Endothelial cell (in vitro differentiated cells): ENCODE data around the gene ALG8. TPM values are rescaled to one million over a fixed set of nuclear protein-coding genes. Genes with fewer than 3 reads are reported as not detected.
"Not testable (repeated sequence)": the region's sequence is repeated elsewhere in the genome, so short reads cannot be mapped to it uniquely, and the experiment has no call there.

Source experiments
- DNase-seq: peaks from one replicate; pipeline ENCODE4 v3.0.0; 2021; ENCODE audit warnings: low spot score
- H3K27ac Mint-ChIP-seq: one replicate; pipeline ENCODE4 v1.8.0; 2021; ENCODE audit warnings: mixed read lengths, inconsistent platforms; ENCODE audit not compliant: unreplicated experiment
- H3K27me3 Mint-ChIP-seq: one replicate; pipeline ENCODE4 v1.8.0; 2021; ENCODE audit warnings: mild to moderate bottlenecking, moderate library complexity, mixed read lengths, inconsistent platforms; ENCODE audit not compliant: unreplicated experiment
- H3K36me3 Mint-ChIP-seq: one replicate; pipeline ENCODE4 v1.8.0; 2021; ENCODE audit warnings: mild to moderate bottlenecking, low read depth, mixed read lengths, inconsistent platforms; ENCODE audit not compliant: unreplicated experiment
- H3K4me1 Mint-ChIP-seq: one replicate; pipeline ENCODE4 v1.8.0; 2021; ENCODE audit warnings: mild to moderate bottlenecking, mixed read lengths, inconsistent platforms; ENCODE audit not compliant: unreplicated experiment
- H3K4me3 Mint-ChIP-seq: one replicate; pipeline ENCODE4 v1.8.0; 2021; ENCODE audit warnings: mild to moderate bottlenecking, mixed read lengths, inconsistent platforms; ENCODE audit not compliant: unreplicated experiment
- H3K9me3 Mint-ChIP-seq: one replicate; pipeline ENCODE4 v1.8.0; 2021; ENCODE audit warnings: mixed read lengths, inconsistent platforms; ENCODE audit not compliant: unreplicated experiment
- CTCF ChIP-seq: fragments of 200-600 bp; sonication (generic); IDR thresholded peaks from one replicate; pipeline ENCODE4 v1.5.0; 2021; ENCODE audit warnings: antibody characterized with exemption; ENCODE audit not compliant: unreplicated experiment
- total RNA-seq: library from RNA; stranded (reverse); fragmentation: NEBNext Ultra II Directional; extraction: Animal tissue kit (Norgen Biotek cat#: 25700); gene quantifications from one replicate; pipeline ENCODE4 v1.2.1, GENCODE V29; 2021; ENCODE audit not compliant: unreplicated experiment

The ALG8 gene
- total RNA-seq, 1 donor from 2014 or later = 31.4 TPM

- Mint-ChIP-seq H3K4me3 (no peak overlapping the region), H3K9me3 (no peaks in the 10 kb centered on the region), H3K36me3 (peaks cover 12% of the 10 kb centered on the region), H3K27ac (no peak overlapping the region), H3K27me3 (no peaks in the 10 kb centered on the region), H3K4me1 (no peaks in the 10 kb centered on the region)
- no peak for DNase-seq
- TF ChIP-seq CTCF = no peak
Measured at GRCh38 chr11:78097666-78098385, 41.6 kb downstream of the ALG8 start.

GRCh38 chr11:78094250-78094649 is 45.2 kb downstream of the ALG8 start:
- Mint-ChIP-seq H3K4me1 (no peaks in the 10 kb centered on the region), H3K27ac (no peak overlapping the region), H3K9me3 (no peaks in the 10 kb centered on the region), H3K4me3 (no peak overlapping the region), H3K27me3 (no peaks in the 10 kb centered on the region), H3K36me3 (peaks cover 3% of the 10 kb centered on the region)
- DNase-seq = no peak
- no peak for TF ChIP-seq CTCF

- H3K27me3 Mint-ChIP-seq, H3K9me3 Mint-ChIP-seq, H3K4me3 Mint-ChIP-seq, DNase-seq, H3K36me3 Mint-ChIP-seq: not testable (repeated sequence)
- Mint-ChIP-seq H3K27ac (peak overlapping the region; percentile 65), H3K4me1 (peaks cover 16% of the 10 kb centered on the region)
Measured at GRCh38 chr11:78086521-78087074, 52.8 kb downstream of the ALG8 start.

GRCh38 chr11:78085972-78086371 is 53.5 kb downstream of the ALG8 start:
- no peak for DNase-seq
- peaks cover 10% of the 10 kb centered on the region for H3K27me3 Mint-ChIP-seq
- H3K27ac Mint-ChIP-seq = no peak overlapping the region
- H3K4me1 Mint-ChIP-seq = peaks cover 22% of the 10 kb centered on the region
- H3K4me3 Mint-ChIP-seq = no peak overlapping the region
- TF ChIP-seq CTCF = no peak
- H3K9me3 Mint-ChIP-seq = no peaks in the 10 kb centered on the region
- peaks cover 14% of the 10 kb centered on the region for H3K36me3 Mint-ChIP-seq

GRCh38 chr11:78084506-78084905 is 54.9 kb downstream of the ALG8 start:
- H3K9me3 Mint-ChIP-seq, H3K4me3 Mint-ChIP-seq: not testable (repeated sequence)
- peaks cover 31% of the 10 kb centered on the region for H3K4me1 Mint-ChIP-seq

GRCh38 chr11:78083021-78083420 is 56.4 kb downstream of the ALG8 start:
- Mint-ChIP-seq H3K27ac (no peak overlapping the region), H3K9me3 (no peaks in the 10 kb centered on the region), H3K27me3 (peaks cover 19% of the 10 kb centered on the region), H3K36me3 (peaks cover 14% of the 10 kb centered on the region), H3K4me3 (no peak overlapping the region), H3K4me1 (peaks cover 36% of the 10 kb centered on the region)
- no peak for TF ChIP-seq CTCF
- no peak for DNase-seq

More at GRCh38 chr11:78084506-78084905, 54.9 kb downstream of the ALG8 start:
- Mint-ChIP-seq H3K36me3 (peaks cover 14% of the 10 kb centered on the region), H3K27me3 (peaks cover 15% of the 10 kb centered on the region)
- DNase-seq, H3K27ac Mint-ChIP-seq: not testable (repeated sequence)
